NOMO-1 treated with DMSO at 0.1 percent for 48 hours (cell line): ENCODE data around the gene KY.

ENCODE experiments used
- DNase-seq: peaks from one replicate; lab custom pipeline; 2025; ENCODE audit not compliant: unreplicated experiment; lab: John Stamatoyannopoulos, UW

The KY gene

GRCh38 chr3:134645515-134645914, 5.3 kb downstream of the KY start:
- DNase-seq, result no peak

- DNase-seq, result no peak
These were observed 5.9 kb downstream of the KY start for GRCh38 chr3:134644731-134645514.

GRCh38 chr3:134643150-134643675, 7.6 kb downstream of the KY start:
- no peak for DNase-seq

GRCh38 chr3:134642445-134643149, 8.2 kb downstream of the KY start:
- DNase-seq, result no peak

- DNase-seq, result no peak
These were observed 9.0 kb downstream of the KY start for GRCh38 chr3:134641671-134642300.

GRCh38 chr3:134640872-134641470, 9.9 kb downstream of the KY start:
- DNase-seq, result peak; percentile 18

- no peak for DNase-seq
These were observed 10.4 kb downstream of the KY start for GRCh38 chr3:134640378-134640777.

GRCh38 chr3:134638385-134639030, 12.3 kb downstream of the KY start:
- DNase-seq, result no peak

GRCh38 chr3:134636406-134636805, 14.4 kb downstream of the KY start:
- DNase-seq, result no peak

- DNase-seq, result no peak
These were observed 20.3 kb downstream of the KY start for GRCh38 chr3:134630506-134630905.

GRCh38 chr3:134628884-134629283, 21.9 kb downstream of the KY start:
- DNase-seq, result no peak

GRCh38 chr3:134627831-134628230, 23.0 kb downstream of the KY start:
- no peak for DNase-seq

GRCh38 chr3:134625885-134626741, 24.7 kb downstream of the KY start:
- DNase-seq, result no peak

- no peak for DNase-seq
These were observed 25.4 kb downstream of the KY start for GRCh38 chr3:134625462-134625861.

- DNase-seq, result no peak
These were observed 26.1 kb downstream of the KY start for GRCh38 chr3:134624537-134625287.

GRCh38 chr3:134623615-134624245, 27.1 kb downstream of the KY start:
- no peak for DNase-seq

GRCh38 chr3:134622806-134623365, 27.9 kb downstream of the KY start:
- DNase-seq, result no peak

GRCh38 chr3:134621854-134622253, 29.0 kb downstream of the KY start:
- DNase-seq, result peak; percentile 40
